GM19463 (cell line): ENCODE data around the gene FBP1.

Experiments
- ATAC-seq: cut with Tn5 transposase; IDR thresholded peaks from one replicate; pipeline ENCODE4 v1.9.1; 2021; ENCODE audit warnings: mild to moderate bottlenecking, moderate library complexity; ENCODE audit not compliant: unreplicated experiment

Gene FBP1

GRCh38 chr9:94657021-94657725 lies 17.9 kb upstream of the FBP1 start:
- no peak for ATAC-seq

GRCh38 chr9:94656200-94656599 lies 16.9 kb upstream of the FBP1 start:
- ATAC-seq = peak; percentile 99

DNA sequence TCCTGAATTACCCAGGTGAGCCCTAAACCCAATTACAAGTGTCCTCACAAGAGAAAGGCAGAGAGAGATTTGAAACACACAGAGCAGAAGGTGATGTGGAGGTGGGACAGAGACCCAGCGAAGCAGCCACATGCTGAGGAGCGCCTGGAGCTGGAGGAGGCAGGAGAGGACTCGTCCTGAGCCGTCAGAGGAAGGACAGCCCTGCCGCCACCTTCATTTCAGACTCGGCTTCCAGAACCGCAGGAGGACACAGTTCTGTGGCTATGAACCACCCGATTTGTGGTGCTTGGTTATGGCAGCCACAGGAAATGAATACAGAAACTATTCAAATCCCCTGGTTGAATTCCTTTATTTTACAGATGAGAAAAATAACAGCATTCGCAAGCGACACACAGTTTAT lies 16.4 kb upstream of the FBP1 start:
- peak; percentile 24 for ATAC-seq

GRCh38 chr9:94654165-94654894 lies 15.0 kb upstream of the FBP1 start:
- no peak for ATAC-seq

- ATAC-seq = no peak
Measured at GRCh38 chr9:94650949-94651348, 11.6 kb upstream of the FBP1 start.

DNA sequence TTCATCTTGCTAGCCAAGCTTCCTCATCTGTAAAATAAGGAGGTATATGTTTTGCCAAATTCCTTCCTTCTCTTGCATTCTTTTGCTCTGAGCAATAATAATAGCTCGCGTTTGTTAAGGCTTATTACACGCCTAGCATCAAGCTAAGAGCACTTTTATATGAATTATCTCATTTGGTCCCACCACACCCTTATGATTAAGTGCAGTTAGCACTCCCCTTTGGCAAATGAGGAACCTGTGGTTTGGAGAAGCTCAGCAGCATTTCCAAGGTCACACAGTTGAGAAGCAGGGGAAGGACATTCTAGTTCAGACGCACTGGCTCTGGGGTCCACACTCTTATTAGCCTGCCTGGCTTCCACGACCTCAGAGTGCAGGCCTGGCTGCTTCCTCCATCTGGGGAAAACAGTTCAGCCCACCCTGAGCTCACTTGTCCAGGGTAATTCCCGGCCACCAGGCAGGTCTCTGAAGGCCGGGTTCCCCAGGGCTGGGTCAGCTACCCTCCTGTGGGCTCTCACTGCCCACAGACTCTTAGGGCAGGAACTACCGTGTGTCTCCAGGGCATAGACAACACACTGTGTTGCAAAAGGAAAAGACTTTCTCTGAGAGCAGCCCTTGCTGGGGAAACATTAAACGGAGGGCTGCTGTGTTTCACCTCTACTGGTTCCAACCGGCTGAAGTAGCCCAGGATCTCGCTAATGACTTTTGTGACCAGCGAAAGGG lies 9.9 kb upstream of the FBP1 start:
- ATAC-seq = no peak

DNA sequence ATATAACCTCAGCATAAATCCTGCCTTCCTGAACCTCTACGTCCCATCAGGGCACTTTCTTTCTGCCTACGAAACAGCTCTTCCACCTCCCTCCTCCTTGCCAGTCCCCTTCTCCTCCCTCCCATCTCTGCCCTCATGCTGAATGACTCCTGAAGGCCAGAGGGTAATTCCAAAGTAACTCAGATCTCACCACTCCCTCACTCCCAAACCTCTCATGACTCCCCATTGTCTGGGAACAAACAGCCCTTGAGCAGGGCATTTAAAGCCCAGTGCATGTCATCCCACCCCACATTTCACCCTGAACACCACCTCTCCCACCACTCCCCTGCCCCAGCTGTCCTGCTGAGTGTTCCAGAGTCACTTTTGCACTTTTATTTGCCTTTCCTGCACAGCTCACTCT lies 8.9 kb upstream of the FBP1 start:
- ATAC-seq = no peak

DNA sequence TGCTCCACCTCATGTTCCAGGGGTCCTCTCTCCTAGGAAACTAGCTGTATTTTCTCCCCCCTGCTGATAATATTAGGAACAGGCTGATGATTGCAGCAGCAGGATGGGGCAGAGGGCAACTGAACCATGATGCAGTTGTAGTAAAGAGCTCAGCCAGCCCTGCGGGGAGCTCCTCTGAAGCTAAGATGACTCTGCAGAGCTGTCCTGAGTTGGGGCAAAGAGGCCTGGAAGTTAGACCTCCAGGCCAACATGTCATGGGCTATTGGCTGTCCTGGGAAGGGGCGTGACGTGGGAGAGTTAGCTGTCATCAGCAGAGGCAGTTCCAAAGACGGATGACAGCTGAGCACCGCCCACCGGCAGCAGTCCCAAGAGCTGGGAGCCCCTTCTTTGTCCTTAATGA lies 6.6 kb upstream of the FBP1 start:
- ATAC-seq = no peak

DNA sequence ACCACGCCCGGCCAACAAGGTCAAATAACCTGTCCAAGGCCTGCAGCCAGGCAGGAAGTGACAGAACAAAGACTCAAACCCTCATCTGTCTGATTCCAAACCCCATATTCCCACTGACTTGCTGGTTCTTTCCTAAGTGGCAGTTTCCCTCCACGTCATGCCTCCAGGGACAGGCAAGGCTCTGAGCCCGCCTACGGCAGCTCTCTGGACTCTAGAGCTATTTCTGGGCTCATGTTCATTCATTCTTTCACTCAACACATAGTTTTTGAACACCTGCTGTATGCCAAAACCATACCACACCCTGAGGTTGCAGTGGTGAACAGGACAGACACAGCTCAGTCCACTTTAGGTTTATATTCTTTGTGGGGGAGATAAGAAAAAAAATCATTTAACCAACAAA lies 5.2 kb upstream of the FBP1 start:
- ATAC-seq = no peak

DNA sequence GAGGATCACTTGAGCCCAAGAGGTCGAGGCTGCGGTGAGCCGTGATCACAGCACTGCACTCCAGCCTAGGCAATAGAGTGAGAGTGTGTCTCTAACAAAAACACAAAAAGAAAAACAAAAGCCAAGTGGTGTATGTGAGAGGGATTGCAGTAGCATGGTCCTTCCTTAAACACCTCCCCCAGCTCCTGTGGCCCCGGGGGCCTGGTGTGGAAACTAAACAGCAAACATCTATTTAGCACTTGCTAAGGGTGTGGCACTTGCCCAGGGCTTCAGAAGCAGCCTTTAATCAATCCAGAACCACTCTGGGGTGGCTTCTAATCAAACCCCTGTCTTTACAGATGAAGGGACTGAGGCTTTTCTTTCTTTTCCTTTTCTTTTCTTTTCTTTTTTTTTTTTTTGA lies 4.4 kb upstream of the FBP1 start:
- no peak for ATAC-seq

- ATAC-seq = no peak
Measured at GRCh38 chr9:94643176-94643575, 3.9 kb upstream of the FBP1 start.

GRCh38 chr9:94642501-94642900 lies 3.2 kb upstream of the FBP1 start:
- no peak for ATAC-seq

- no peak for ATAC-seq
Measured at GRCh38 chr9:94639999-94640376, 670 bp upstream of the FBP1 start.

- ATAC-seq = no peak
Measured at GRCh38 chr9:94638335-94639060, 820 bp downstream of the FBP1 start.

DNA sequence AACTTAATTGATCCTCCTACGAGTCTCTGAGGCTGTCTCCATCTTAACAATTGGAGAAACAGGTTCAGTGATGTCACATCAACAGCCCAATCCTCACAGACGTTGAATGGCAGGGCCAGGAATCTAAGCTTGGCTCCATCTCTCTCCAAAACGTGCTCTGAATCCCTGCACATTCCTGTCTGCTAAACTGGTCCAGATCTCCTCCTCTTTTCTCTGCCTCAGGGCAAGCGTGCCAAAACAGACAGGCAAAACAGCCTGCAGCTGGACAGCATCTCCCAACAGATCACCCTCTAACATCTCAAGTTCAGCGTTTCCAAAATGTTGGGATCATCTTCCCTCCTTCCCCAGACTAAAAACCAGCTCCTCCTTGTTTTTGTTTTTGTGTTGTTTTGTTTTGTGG lies 6.6 kb downstream of the FBP1 start:
- no peak for ATAC-seq

DNA sequence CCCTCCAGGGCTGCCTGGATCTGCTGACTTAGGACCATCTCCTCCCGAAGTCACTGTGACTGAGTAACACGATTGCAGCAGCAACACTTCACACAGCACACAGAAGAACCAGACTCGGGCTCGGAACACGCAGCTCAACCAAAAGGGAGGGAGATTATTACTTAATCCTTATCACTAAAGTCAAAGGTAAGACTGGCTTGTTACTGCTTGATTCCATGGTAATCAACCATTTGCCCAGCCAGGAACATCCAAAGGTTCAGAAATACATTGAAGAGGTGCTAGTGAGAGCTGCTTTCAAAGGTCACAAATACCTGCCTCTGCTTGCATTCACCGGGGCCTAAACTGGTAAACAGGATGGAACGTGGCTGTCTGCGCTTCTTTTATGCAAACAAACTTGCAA lies 7.7 kb downstream of the FBP1 start:
- no peak for ATAC-seq

DNA sequence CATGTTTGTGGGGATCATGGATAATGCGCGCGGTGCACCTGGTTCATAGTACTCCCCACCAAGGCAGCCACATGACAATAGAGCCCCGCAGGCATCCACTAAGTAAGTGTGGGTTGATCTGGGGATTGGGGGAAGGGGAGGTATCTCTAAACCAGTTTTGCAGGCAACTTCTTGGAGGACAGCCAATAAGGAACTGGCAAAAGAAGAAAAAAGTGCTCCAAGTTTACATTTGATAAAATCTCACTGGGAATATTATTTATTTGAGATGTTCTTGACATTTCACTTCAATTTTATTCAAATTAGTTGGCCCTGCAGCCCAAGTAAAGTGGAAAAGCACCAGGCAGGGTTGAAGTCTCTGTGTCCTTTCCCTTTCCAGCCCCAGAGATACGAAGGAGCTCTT lies 8.5 kb downstream of the FBP1 start:
- ATAC-seq = no peak

DNA sequence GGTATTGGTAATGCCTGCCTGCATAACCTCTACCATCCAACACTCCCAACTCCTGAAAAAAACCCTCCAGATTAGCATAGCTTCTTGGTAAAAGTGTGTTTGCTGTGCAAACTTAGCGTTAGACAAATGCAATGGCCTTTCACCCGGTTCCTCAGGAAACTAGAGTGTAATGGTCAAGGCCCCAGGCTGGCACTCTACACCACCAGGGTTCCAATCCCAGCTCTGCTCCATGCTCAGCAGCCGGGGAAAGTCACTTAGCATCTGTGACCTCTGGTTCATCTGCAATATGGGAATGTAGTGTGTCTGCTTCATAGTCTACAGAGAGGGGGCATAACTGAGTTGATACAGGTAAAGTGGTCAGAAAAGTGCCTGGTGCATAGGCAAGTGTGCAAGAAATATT lies 9.0 kb downstream of the FBP1 start:
- ATAC-seq = no peak

- ATAC-seq = no peak
Measured at GRCh38 chr9:94627287-94627686, 12.0 kb downstream of the FBP1 start.

GRCh38 chr9:94625835-94626234 lies 13.5 kb downstream of the FBP1 start:
- no peak for ATAC-seq

GRCh38 chr9:94624629-94625028 lies 14.7 kb downstream of the FBP1 start:
- no peak for ATAC-seq
